Karpas-422 (cell line): Measurements from ENCODE around the gene ROBO1. TPM values are rescaled to one million over a fixed set of nuclear protein-coding genes. Genes with fewer than 3 reads are reported as not detected.

Source experiments
- DNase-seq: peaks from one replicate; pipeline ENCODE4 v3.0.0-alpha.2; 2015
- H2AFZ ChIP-seq: fragments of 200-600 bp; sonication (generic); 2 replicates; pipeline ENCODE4 v1.6.1; 2014; ENCODE audit warnings: antibody characterized with exemption, low read length, mixed read lengths
- H3K27ac ChIP-seq: fragments of 200-600 bp; sonication (generic); 2 replicates; pipeline ENCODE4 v1.5.1; 2014; ENCODE audit warnings: mild to moderate bottlenecking, low read length, moderate library complexity
- H3K27me3 ChIP-seq: fragments of 200-600 bp; sonication (generic); 2 replicates; pipeline ENCODE4 v1.6.1; 2014; ENCODE audit warnings: low read length, mixed read lengths
- H3K36me3 ChIP-seq: fragments of 200-600 bp; sonication (generic); 2 replicates; pipeline ENCODE4 v1.6.1; 2014; ENCODE audit warnings: low read length, mixed read lengths; ENCODE audit not compliant: insufficient read depth
- H3K4me1 ChIP-seq: fragments of 200-600 bp; sonication (generic); 2 replicates; pipeline ENCODE4 v1.6.1; 2014; ENCODE audit warnings: mild to moderate bottlenecking, low read length, mixed read lengths
- H3K4me2 ChIP-seq: fragments of 200-600 bp; sonication (generic); 2 replicates; pipeline ENCODE4 v1.6.1; 2014; ENCODE audit warnings: low read length, low read depth, mild to moderate bottlenecking; ENCODE audit not compliant: poor library complexity, severe bottlenecking
- H3K4me3 ChIP-seq: fragments of 200-600 bp; sonication (generic); 2 replicates; pipeline ENCODE4 v1.5.1; 2014; ENCODE audit warnings: mild to moderate bottlenecking, antibody characterized with exemption, low read length, mixed read lengths
- H3K79me2 ChIP-seq: fragments of 200-600 bp; sonication (generic); 2 replicates; pipeline ENCODE4 v1.6.1; 2014; ENCODE audit warnings: mild to moderate bottlenecking, low read length, mixed read lengths
- H3K9ac ChIP-seq: fragments of 200-600 bp; sonication (generic); 2 replicates; pipeline ENCODE4 v1.6.0; 2014; ENCODE audit warnings: low read length
- H3K9me2 ChIP-seq: fragments of 200-600 bp; sonication (generic), shearing (Covaris generic); replicated peaks from 2 replicates; pipeline ENCODE4 v1.6.0; 2014; ENCODE audit warnings: mild to moderate bottlenecking, low read length, moderate library complexity; ENCODE audit not compliant: insufficient read depth
- H3K9me3 ChIP-seq: fragments of 300-700, 200-600 bp; sonication (generic); 2 replicates; pipeline ENCODE4 v1.6.1; 2014; ENCODE audit warnings: low read length, mixed read lengths
- H4K20me1 ChIP-seq: fragments of 200-600 bp; sonication (generic); 2 replicates; pipeline ENCODE4 v1.6.1; 2014; ENCODE audit warnings: mild to moderate bottlenecking, antibody characterized with exemption, low read length, low read depth; ENCODE audit not compliant: insufficient read depth
- total RNA-seq: library from RNA; depleted of rRNA; stranded (reverse); fragments of >200 nt; shearing (Covaris generic); gene quantifications from 2 replicates; pipeline ENCODE4 v1.2.3, GENCODE V29; 2014; ENCODE audit warnings: low replicate concordance

Gene ROBO1
- total RNA-seq, 1 experiment from 2014 or later = not detected

- Histone ChIP-seq H3K4me2 (no peak overlapping the region), H3K79me2 (no peaks in the 10 kb centered on the region), H3K27me3 (no peaks in the 10 kb centered on the region), H3K9ac (no peak overlapping the region), H3K4me3 (no peak overlapping the region), H3K9me3 (no peaks in the 10 kb centered on the region), H3K36me3 (no peaks in the 10 kb centered on the region), H3K27ac (no peak overlapping the region), H3K9me2 (no peaks in the 10 kb centered on the region), H4K20me1 (no peaks in the 10 kb centered on the region), H3K4me1 (no peaks in the 10 kb centered on the region), H2AFZ (no peak overlapping the region)
- peak; percentile 77 for DNase-seq
Measured at GRCh38 chr3:78659386-78659987, 1108.3 kb downstream of the ROBO1 start.

DNA sequence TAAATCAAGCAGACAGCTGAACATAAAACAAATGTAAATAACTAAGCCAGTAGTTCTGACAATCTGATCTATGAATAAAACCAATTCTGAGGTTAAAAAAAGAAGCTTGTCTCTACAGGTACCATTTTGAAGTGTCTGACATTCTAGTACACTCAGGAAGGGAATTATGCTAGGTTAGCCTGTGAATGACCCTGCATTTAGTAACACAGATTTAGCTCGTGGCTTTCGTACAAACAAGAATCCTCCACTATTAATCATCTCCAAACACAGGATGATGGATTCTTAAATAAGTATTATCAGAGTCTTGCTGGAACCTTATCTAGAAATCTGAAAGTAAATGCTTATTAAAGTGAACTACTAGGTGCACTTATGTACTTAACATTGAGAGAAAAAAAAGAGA, 1120.1 kb downstream of the ROBO1 start:
- Histone ChIP-seq H3K4me3 (no peak overlapping the region), H3K9ac (no peak overlapping the region), H3K4me2 (no peak overlapping the region), H4K20me1 (no peaks in the 10 kb centered on the region), H3K9me2 (no peaks in the 10 kb centered on the region), H3K9me3 (no peaks in the 10 kb centered on the region), H3K79me2 (no peaks in the 10 kb centered on the region), H3K27me3 (0 out of 2 replicates have a peak, but pooled peaks cover 3% of the 10 kb centered on the region), H3K27ac (no peak overlapping the region), H2AFZ (no peak overlapping the region; the same call in 1 of the 2 replicates), H3K4me1 (peaks cover 16% of the 10 kb centered on the region), H3K36me3 (no peaks in the 10 kb centered on the region)
- DNase-seq = no peak

- DNase-seq = peak; percentile 88
- H3K27ac ChIP-seq = no peak overlapping the region
- H3K36me3 ChIP-seq = no peaks in the 10 kb centered on the region
- H3K9me3 ChIP-seq = no peaks in the 10 kb centered on the region
- no peaks in the 10 kb centered on the region for H3K79me2 ChIP-seq
- H3K4me1 ChIP-seq = peaks cover 16% of the 10 kb centered on the region
- H3K9ac ChIP-seq = no peak overlapping the region
- no peaks in the 10 kb centered on the region for H4K20me1 ChIP-seq
- peak overlapping the region; percentile 33 for H3K4me2 ChIP-seq
- no peaks in the 10 kb centered on the region for H3K9me2 ChIP-seq
- H2AFZ ChIP-seq = 0 out of 2 replicates have a peak overlapping the region, but pooled peaks have one; percentile 26
- H3K4me3 ChIP-seq = no peak overlapping the region
- H3K27me3 ChIP-seq = 0 out of 2 replicates have a peak, but pooled peaks cover 3% of the 10 kb centered on the region
Measured at GRCh38 chr3:78645628-78646310, 1122.0 kb downstream of the ROBO1 start.

- Histone ChIP-seq H3K9me3 (no peaks in the 10 kb centered on the region), H3K27ac (no peak overlapping the region), H3K4me1 (peaks cover 16% of the 10 kb centered on the region), H3K9ac (no peak overlapping the region), H3K36me3 (no peaks in the 10 kb centered on the region), H3K27me3 (no peaks in the 10 kb centered on the region), H3K79me2 (no peaks in the 10 kb centered on the region), H3K4me2 (peak overlapping the region; percentile 33), H3K4me3 (no peak overlapping the region), H3K9me2 (no peaks in the 10 kb centered on the region), H2AFZ (no peak overlapping the region), H4K20me1 (no peaks in the 10 kb centered on the region)
- DNase-seq = no peak
Measured at GRCh38 chr3:78644847-78645246, 1123.0 kb downstream of the ROBO1 start.

- no peak for DNase-seq
- Histone ChIP-seq H3K27ac (no peak overlapping the region), H3K4me3 (no peak overlapping the region), H3K9me3 (no peaks in the 10 kb centered on the region), H3K79me2 (no peaks in the 10 kb centered on the region), H3K27me3 (no peaks in the 10 kb centered on the region), H2AFZ (no peak overlapping the region), H3K4me1 (peaks cover 16% of the 10 kb centered on the region), H4K20me1 (no peaks in the 10 kb centered on the region), H3K9me2 (no peaks in the 10 kb centered on the region), H3K4me2 (no peak overlapping the region), H3K36me3 (no peaks in the 10 kb centered on the region), H3K9ac (no peak overlapping the region)
Measured at GRCh38 chr3:78642226-78643035, 1125.4 kb downstream of the ROBO1 start.

DNA sequence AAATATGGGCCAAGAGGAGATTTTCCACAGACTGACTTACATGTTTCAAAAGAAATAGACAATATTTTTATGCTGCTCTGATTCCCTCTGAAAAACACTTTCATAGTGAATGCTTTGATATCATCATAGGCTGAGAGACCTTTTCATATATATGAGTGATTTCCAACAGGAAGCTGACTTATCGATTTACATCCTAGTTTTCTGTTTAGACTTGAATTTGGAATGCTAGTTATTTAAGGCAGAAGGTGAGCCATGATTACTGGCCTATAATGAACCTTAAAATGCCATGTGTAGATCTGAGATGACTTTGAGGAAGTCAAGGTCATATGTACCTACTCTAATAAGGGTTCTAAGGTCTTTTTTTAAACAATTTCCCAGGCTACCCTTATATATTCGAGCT, 1126.1 kb downstream of the ROBO1 start:
- H2AFZ ChIP-seq = no peak overlapping the region
- no peak overlapping the region for H3K4me3 ChIP-seq
- no peaks in the 10 kb centered on the region for H3K27me3 ChIP-seq
- no peak overlapping the region for H3K9ac ChIP-seq
- no peaks in the 10 kb centered on the region for H3K79me2 ChIP-seq
- DNase-seq = no peak
- no peaks in the 10 kb centered on the region for H3K9me2 ChIP-seq
- no peaks in the 10 kb centered on the region for H3K9me3 ChIP-seq
- no peaks in the 10 kb centered on the region for H4K20me1 ChIP-seq
- peaks cover 16% of the 10 kb centered on the region for H3K4me1 ChIP-seq
- no peaks in the 10 kb centered on the region for H3K36me3 ChIP-seq
- H3K27ac ChIP-seq = no peak overlapping the region
- no peak overlapping the region for H3K4me2 ChIP-seq

DNA sequence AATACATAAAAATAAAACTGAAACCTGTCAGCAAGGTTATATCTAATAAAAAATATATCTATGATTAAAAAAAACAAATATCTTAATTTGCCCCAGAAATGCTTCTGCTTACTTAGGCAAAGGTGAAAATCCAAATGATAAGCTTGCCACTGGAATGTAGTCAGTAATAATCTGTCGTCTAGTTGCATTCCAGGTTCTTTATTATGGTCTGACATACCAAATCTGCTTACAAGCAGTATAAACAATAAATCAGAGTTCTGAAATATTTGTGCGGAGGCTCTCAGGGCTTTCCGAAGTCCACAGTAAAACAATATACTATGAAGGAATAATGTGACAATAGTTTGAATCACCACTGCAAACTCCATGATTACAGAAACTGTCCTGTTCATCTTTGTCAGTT, 1133.5 kb downstream of the ROBO1 start:
- H3K27me3 ChIP-seq = no peaks in the 10 kb centered on the region
- no peak for DNase-seq
- H3K4me1 ChIP-seq = no peaks in the 10 kb centered on the region
- no peak overlapping the region for H3K27ac ChIP-seq
- H4K20me1 ChIP-seq = no peaks in the 10 kb centered on the region
- no peaks in the 10 kb centered on the region for H3K79me2 ChIP-seq
- H3K9ac ChIP-seq = no peak overlapping the region
- H3K4me3 ChIP-seq = no peak overlapping the region
- H3K4me2 ChIP-seq = no peak overlapping the region
- H3K36me3 ChIP-seq = no peaks in the 10 kb centered on the region
- H3K9me2 ChIP-seq = no peaks in the 10 kb centered on the region
- no peak overlapping the region for H2AFZ ChIP-seq
- H3K9me3 ChIP-seq = no peaks in the 10 kb centered on the region

DNA sequence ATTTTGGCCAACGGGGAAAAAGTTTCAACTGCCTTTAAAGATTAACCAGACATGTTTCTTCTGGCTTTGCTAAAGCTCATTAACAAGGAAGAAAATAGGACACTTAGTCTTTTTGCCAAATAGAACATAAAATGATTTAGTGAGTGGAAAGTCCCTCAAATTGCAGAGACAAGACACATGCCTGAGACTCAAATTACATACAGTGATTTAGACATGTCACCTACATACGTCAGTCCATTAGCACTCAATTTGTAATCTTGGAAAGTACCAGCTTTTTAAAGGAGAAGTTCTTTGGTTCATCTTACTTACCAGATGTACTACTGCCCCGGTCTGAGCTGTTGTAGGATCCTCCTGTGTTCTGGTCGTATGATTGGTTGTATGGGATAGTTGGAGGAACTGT, 1134.2 kb downstream of the ROBO1 start:
- H3K27ac ChIP-seq = no peak overlapping the region
- DNase-seq = peak; percentile 33
- no peaks in the 10 kb centered on the region for H3K79me2 ChIP-seq
- H3K27me3 ChIP-seq = no peaks in the 10 kb centered on the region
- H3K4me3 ChIP-seq = no peak overlapping the region
- H3K9me3 ChIP-seq = no peaks in the 10 kb centered on the region
- H2AFZ ChIP-seq = no peak overlapping the region
- H3K36me3 ChIP-seq = no peaks in the 10 kb centered on the region
- H3K4me1 ChIP-seq = no peaks in the 10 kb centered on the region
- H3K9ac ChIP-seq = no peak overlapping the region
- H3K4me2 ChIP-seq = no peak overlapping the region
- no peaks in the 10 kb centered on the region for H4K20me1 ChIP-seq
- no peaks in the 10 kb centered on the region for H3K9me2 ChIP-seq
